GM18867 (cell line): ENCODE results near the gene RBBP8NL.

Experiments
- ATAC-seq: cut with Tn5 transposase; IDR thresholded peaks from one replicate; pipeline ENCODE4 v1.9.1; 2021; ENCODE audit warnings: mild to moderate bottlenecking, moderate library complexity; ENCODE audit not compliant: unreplicated experiment

Gene RBBP8NL

GRCh38 chr20:62363920-62364851 is 63.2 kb downstream of the RBBP8NL start:
- no peak for ATAC-seq

GRCh38 chr20:62362991-62363919 is 64.1 kb downstream of the RBBP8NL start:
- ATAC-seq: no peak

GRCh38 chr20:62362590-62362940 is 64.8 kb downstream of the RBBP8NL start:
- ATAC-seq: no peak

- ATAC-seq: no peak
Measured at GRCh38 chr20:62361799-62362589, 65.3 kb downstream of the RBBP8NL start.

- no peak for ATAC-seq
Measured at GRCh38 chr20:62360854-62361798, 66.2 kb downstream of the RBBP8NL start.
